ENCODE data around the gene POLE.

The POLE gene

GRCh38 chr12:132716356-132716755, 29.2 kb upstream of the POLE start:
- Histone ChIP-seq H3K27ac (ENCODE audit: low read length) (no peak overlapping the region), H3K9me3 (ENCODE audit: insufficient read depth, low read length, severe bottlenecking) (no peaks in the 10 kb centered on the region), H2AFZ (ENCODE audit: low read depth, low read length) (no peak overlapping the region), H3K4me1 (ENCODE audit: insufficient read depth, low read length) (peaks cover 23% of the 10 kb centered on the region), H3K4me2 (ENCODE audit: insufficient read depth, low read length) (no peak overlapping the region), H3K9ac (ENCODE audit: low read depth, low read length) (no peak overlapping the region), H4K20me1 (ENCODE audit: insufficient read depth, low read length) (peaks cover 70% of the 10 kb centered on the region), H3K79me2 (ENCODE audit: insufficient read depth, low read length) (peaks cover 58% of the 10 kb centered on the region), H3K27me3 (ENCODE audit: insufficient read depth, low read length, poor library complexity) (no peaks in the 10 kb centered on the region), H3K4me3 (ENCODE audit: low read depth in 1 of 2, low read length in 2 of 2) (no peak overlapping the region), H3K36me3 (ENCODE audit: insufficient read depth, low read length) (peaks cover 73% of the 10 kb centered on the region)
- no peak for TF ChIP-seq EZH2 (IDR thresholded peaks at IDR 0.05; ENCODE audit: borderline replicate concordance, low read depth, low read length, severe bottlenecking)
- TF ChIP-seq, protein P1, sequence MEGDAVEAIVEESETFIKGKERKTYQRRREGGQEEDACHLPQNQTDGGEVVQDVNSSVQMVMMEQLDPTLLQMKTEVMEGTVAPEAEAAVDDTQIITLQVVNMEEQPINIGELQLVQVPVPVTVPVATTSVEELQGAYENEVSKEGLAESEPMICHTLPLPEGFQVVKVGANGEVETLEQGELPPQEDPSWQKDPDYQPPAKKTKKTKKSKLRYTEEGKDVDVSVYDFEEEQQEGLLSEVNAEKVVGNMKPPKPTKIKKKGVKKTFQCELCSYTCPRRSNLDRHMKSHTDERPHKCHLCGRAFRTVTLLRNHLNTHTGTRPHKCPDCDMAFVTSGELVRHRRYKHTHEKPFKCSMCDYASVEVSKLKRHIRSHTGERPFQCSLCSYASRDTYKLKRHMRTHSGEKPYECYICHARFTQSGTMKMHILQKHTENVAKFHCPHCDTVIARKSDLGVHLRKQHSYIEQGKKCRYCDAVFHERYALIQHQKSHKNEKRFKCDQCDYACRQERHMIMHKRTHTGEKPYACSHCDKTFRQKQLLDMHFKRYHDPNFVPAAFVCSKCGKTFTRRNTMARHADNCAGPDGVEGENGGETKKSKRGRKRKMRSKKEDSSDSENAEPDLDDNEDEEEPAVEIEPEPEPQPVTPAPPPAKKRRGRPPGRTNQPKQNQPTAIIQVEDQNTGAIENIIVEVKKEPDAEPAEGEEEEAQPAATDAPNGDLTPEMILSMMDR (IDR thresholded peaks at IDR 0.05; ENCODE audit: borderline replicate concordance, extremely low read depth, low read length, poor library complexity, severe bottlenecking): no peak
- DNase-seq (no peak), ATAC-seq (ENCODE audit: insufficient read depth, low read depth) (no peak)

GRCh38 chr12:132715874-132716273, 28.7 kb upstream of the POLE start:
- Histone ChIP-seq H3K79me2 (ENCODE audit: insufficient read depth, low read length) (peaks cover 58% of the 10 kb centered on the region), H4K20me1 (ENCODE audit: insufficient read depth, low read length) (peaks cover 66% of the 10 kb centered on the region), H2AFZ (ENCODE audit: low read depth, low read length) (no peak overlapping the region), H3K27ac (ENCODE audit: low read length) (no peak overlapping the region), H3K4me2 (ENCODE audit: insufficient read depth, low read length) (no peak overlapping the region), H3K9me3 (ENCODE audit: insufficient read depth, low read length, severe bottlenecking) (no peaks in the 10 kb centered on the region), H3K36me3 (ENCODE audit: insufficient read depth, low read length) (peaks cover 68% of the 10 kb centered on the region), H3K4me3 (ENCODE audit: low read depth in 1 of 2, low read length in 2 of 2) (no peak overlapping the region), H3K4me1 (ENCODE audit: insufficient read depth, low read length) (peaks cover 23% of the 10 kb centered on the region), H3K9ac (ENCODE audit: low read depth, low read length) (no peak overlapping the region), H3K27me3 (ENCODE audit: insufficient read depth, low read length, poor library complexity) (no peaks in the 10 kb centered on the region)
- no peak for DNase-seq
- no peak for ATAC-seq (ENCODE audit: insufficient read depth, low read depth)
- no peak for TF ChIP-seq EZH2 (IDR thresholded peaks at IDR 0.05; ENCODE audit: borderline replicate concordance, low read depth, low read length, severe bottlenecking)
- TF ChIP-seq, protein P1 (IDR thresholded peaks at IDR 0.05; ENCODE audit: borderline replicate concordance, extremely low read depth, low read length, poor library complexity, severe bottlenecking): no peak

DNA sequence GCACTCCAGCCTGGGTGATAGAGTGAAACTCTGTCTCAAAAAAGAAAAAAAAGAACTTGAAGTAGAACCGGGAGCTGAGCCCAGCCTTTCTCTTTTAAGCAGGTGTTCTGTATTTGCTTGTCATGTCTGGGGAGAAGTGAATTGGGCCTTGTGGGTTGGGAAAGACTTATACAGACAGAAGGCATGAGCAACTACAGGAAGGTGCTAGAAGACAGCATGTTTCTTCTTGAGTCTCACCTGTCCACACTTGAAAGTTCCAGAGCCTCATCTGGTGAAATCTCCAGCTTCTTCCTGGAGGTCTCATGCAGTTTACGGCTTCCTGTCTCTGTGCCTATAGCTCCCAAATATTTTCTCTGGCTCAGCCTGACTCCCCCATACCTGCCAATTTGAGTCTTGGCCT, 26.0 kb upstream of the POLE start:
- Histone ChIP-seq H3K27ac (ENCODE audit: low read length) (no peak overlapping the region), H3K4me1 (ENCODE audit: insufficient read depth, low read length) (peaks cover 32% of the 10 kb centered on the region), H3K36me3 (ENCODE audit: insufficient read depth, low read length) (peaks cover 46% of the 10 kb centered on the region), H3K4me3 (ENCODE audit: low read depth in 1 of 2, low read length in 2 of 2) (no peak overlapping the region; a peak in 1 of 4 replicates), H3K9me3 (ENCODE audit: insufficient read depth, low read length, severe bottlenecking) (no peaks in the 10 kb centered on the region), H3K79me2 (ENCODE audit: insufficient read depth, low read length) (peaks cover 67% of the 10 kb centered on the region), H3K9ac (ENCODE audit: low read depth, low read length) (0 out of 2 replicates have a peak overlapping the region, but pooled peaks have one; percentile 3), H3K4me2 (ENCODE audit: insufficient read depth, low read length) (peak overlapping the region; percentile 95; the same call in 1 of the 2 replicates), H4K20me1 (ENCODE audit: insufficient read depth, low read length) (peaks cover 44% of the 10 kb centered on the region), H2AFZ (ENCODE audit: low read depth, low read length) (no peak overlapping the region), H3K27me3 (ENCODE audit: insufficient read depth, low read length, poor library complexity) (no peaks in the 10 kb centered on the region)
- no peak for ATAC-seq (ENCODE audit: insufficient read depth, low read depth)
- DNase-seq: no peak
- no peak for TF ChIP-seq EZH2 (IDR thresholded peaks at IDR 0.05; ENCODE audit: borderline replicate concordance, low read depth, low read length, severe bottlenecking)
- TF ChIP-seq, protein P1 (IDR thresholded peaks at IDR 0.05; ENCODE audit: borderline replicate concordance, extremely low read depth, low read length, poor library complexity, severe bottlenecking): no peak

All from DND-41 (cell line).